ENCODE results near the gene KLHL4. TPM values are rescaled to one million over a fixed set of nuclear protein-coding genes. Genes with fewer than 3 reads are reported as not detected.

KLHL4 gene
- total RNA-seq (2022; extraction: Qiagen RNA extraction; ENCODE audit: low read depth) = 2.8 to 3.7 TPM (median 3.4 TPM) in 5 replicates

GRCh38 chrX:87517571-87518141, at the start of gene KLHL4:
Gene KLHL4, plus strand, starts transcription at chrX:87517802. Its CDS starts 92 bp downstream, at chrX:87517894.

